ENCODE measurements around the gene CCDC188. TPM values are rescaled to one million over a fixed set of nuclear protein-coding genes. Genes with fewer than 3 reads are reported as not detected.

Gene CCDC188
- total and polyA plus RNA-seq, 9 of the 15 experiments (the other 6 are each of a cell fraction or from before 2014, with no cell fraction given) = not detected

DNA sequence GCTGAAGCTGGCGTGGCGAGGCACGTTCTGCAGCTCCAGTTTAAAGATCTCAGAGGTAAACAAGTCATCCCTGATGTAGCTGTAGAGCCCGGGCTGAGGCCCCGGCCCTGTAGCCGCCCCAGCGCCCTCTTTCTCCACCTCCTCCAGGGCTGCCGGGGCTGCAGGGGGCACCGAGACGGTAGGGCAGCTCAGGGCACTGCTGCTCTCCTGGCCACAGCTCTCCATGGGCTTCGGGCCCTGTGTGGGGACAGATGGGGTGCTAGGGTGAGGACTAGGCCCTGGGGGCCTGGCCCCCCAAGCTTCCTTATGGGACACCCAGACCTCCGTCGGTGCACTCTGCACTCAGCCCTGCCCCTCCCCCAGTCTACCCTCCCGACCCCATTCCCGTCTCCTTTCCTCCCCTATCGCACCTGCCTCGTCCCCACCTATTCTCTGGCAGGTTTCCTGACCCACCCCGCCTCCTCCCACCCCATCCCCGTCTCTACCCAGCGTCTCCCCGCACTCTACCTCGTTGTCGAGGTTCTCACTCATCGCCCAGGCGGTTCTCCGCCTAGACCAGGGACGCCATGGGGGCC lies 34.4 kb downstream of the CCDC188 start (continued):
- TF ChIP-seq ZNF134 (CRISPR knock-in tag; conservative IDR thresholded peaks at IDR 0.05) (peak; percentile 41; the same call in 1 of the 2 replicates), MCM3 (IDR thresholded peaks at IDR 0.05) (no peak), ZBTB49 (CRISPR knock-in tag; IDR thresholded peaks at IDR 0.05; ENCODE audit: borderline replicate concordance) (no peak), ARID2 (IDR thresholded peaks at IDR 0.05) (peak; percentile 84), ATF1 (CRISPR knock-in tag; IDR thresholded peaks at IDR 0.05) (no peak), ATF1 (tag; IDR thresholded peaks at IDR 0.05) (no peak), TBL1XR1 (IDR thresholded peaks at IDR 0.05; ENCODE audit: low read length in 2 of 2) (peak in 1 of 2 experiments; percentile 39; a peak in 1 of 4 replicates), TAF9B (IDR thresholded peaks at IDR 0.05; ENCODE audit: partially characterized antibody) (no peak), SMARCA5 (IDR thresholded peaks at IDR 0.05) (peak; percentile 95), ZZZ3 (IDR thresholded peaks at IDR 0.05) (no peak), USF2 (CRISPR knock-in tag; IDR thresholded peaks at IDR 0.05) (no peak), ZNF384 (IDR thresholded peaks at IDR 0.05; ENCODE audit: low read depth, low read length) (no peak), SMAD4 (CRISPR knock-in tag; conservative IDR thresholded peaks at IDR 0.05) (no peak), RBFOX2 (IDR thresholded peaks at IDR 0.05; ENCODE audit: low read depth, low read length) (peak; percentile 22; the same call in 1 of the 2 replicates), ARNT (IDR thresholded peaks at IDR 0.05) (no peak), NFIX (CRISPR knock-in tag; IDR thresholded peaks at IDR 0.05; ENCODE audit: low read depth) (0 out of 2 replicates have a peak, but pooled peaks have one; percentile 12), MCM5 (IDR thresholded peaks at IDR 0.05; ENCODE audit: low read depth) (no peak)
- TF ChIP-seq, protein P1, sequence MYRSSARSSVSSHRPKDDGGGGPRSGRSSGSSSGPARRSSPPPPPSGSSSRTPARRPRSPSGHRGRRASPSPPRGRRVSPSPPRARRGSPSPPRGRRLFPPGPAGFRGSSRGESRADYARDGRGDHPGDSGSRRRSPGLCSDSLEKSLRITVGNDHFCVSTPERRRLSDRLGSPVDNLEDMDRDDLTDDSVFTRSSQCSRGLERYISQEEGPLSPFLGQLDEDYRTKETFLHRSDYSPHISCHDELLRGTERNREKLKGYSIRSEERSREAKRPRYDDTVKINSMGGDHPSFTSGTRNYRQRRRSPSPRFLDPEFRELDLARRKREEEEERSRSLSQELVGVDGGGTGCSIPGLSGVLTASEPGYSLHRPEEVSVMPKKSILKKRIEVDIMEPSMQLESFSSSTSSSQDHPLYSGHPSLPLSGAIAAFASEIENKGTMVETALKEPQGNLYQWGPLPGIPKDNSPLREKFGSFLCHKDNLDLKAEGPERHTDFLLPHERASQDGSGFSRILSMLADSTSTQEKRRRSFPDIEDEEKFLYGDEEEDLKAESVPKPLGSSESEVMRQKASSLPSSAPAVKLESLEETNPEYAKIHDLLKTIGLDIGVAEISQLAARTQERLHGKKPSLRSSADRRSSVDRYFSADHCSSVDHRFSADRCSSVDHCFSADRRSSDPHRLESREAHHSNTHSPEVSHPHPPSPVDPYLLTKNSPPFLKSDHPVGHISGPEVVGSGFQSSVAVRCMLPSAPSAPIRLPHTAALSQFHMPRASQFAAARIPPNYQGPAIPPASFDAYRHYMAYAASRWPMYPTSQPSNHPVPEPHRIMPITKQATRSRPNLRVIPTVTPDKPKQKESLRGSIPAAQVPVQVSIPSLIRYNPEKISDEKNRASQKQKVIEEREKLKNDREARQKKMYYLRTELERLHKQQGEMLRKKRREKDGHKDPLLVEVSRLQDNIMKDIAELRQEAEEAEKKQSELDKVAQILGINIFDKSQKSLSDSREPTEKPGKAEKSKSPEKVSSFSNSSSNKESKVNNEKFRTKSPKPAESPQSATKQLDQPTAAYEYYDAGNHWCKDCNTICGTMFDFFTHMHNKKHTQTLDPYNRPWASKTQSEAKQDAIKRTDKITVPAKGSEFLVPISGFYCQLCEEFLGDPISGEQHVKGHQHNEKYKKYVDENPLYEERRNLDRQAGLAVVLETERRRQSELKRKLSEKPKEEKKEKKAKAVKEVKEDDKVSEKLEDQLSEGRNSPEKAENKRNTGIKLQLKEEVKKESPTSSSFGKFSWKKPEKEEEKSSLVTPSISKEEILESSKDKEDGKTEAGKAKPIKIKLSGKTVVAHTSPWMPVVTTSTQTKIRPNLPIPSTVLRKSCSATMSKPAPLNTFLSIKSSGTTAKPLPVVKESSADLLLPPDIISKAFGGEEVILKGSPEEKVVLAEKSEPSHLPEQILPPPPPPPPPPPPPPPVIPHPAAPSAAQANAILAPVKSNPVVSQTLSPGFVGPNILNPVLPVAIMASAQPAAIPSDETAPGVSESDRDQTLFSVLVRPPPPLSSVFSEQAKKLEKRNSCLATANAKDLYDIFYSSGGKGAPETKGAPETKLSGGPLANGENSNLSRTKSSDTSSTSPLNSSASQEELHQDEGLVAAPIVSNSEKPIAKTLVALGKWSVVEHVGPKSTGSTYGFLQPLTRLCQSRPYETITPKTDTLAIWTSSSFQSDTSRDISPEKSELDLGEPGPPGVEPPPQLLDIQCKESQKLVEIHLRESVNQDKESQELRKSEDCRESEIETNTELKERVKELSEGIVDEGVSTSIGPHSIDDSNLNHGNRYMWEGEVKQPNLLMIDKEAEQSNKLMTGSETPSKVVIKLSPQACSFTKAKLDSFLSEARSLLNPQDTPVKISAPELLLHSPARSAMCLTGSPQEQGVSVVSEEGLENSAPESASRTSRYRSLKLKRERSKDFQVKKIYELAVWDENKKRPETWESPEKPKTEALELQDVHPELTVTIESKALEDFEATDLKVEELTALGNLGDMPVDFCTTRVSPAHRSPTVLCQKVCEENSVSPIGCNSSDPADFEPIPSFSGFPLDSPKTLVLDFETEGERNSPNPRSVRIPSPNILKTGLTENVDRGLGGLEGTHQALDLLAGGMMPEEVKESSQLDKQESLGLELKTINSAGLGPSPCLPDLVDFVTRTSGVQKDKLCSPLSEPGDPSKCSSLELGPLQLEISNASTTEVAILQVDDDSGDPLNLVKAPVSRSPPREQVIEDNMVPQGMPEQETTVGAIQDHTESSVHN (IDR thresholded peaks at IDR 0.05; ENCODE audit: borderline replicate concordance in 1 of 2, low read depth in 1 of 2) = no peak
